Right lung (tissue), 5 donors: Measurements from ENCODE around the gene MMEL1. TPM values are rescaled to one million over a fixed set of nuclear protein-coding genes. Genes with fewer than 3 reads are reported as not detected.

Source experiments
- DNase-seq, 2 donors: peaks; one replicate each; pipeline ENCODE4 v3.0.0-alpha.2; 2013
- polyA plus RNA-seq, 5 donors: library from polyadenylated mRNA; unstranded; fragments of 120-200 nt; gene quantifications; one replicate each; pipeline versions ENCODE4 v1.2.1 to v1.2.3, GENCODE V29; 2013; ENCODE audit warnings: inconsistent platforms in 1 of 5, low replicate concordance in 1 of 5; ENCODE audit not compliant: insufficient read length in 5 of 5, insufficient read depth in 1 of 5

The MMEL1 gene
- polyA plus RNA-seq, 5 donors = 2.6 to 6.5 (median 3.9) TPM

DNA sequence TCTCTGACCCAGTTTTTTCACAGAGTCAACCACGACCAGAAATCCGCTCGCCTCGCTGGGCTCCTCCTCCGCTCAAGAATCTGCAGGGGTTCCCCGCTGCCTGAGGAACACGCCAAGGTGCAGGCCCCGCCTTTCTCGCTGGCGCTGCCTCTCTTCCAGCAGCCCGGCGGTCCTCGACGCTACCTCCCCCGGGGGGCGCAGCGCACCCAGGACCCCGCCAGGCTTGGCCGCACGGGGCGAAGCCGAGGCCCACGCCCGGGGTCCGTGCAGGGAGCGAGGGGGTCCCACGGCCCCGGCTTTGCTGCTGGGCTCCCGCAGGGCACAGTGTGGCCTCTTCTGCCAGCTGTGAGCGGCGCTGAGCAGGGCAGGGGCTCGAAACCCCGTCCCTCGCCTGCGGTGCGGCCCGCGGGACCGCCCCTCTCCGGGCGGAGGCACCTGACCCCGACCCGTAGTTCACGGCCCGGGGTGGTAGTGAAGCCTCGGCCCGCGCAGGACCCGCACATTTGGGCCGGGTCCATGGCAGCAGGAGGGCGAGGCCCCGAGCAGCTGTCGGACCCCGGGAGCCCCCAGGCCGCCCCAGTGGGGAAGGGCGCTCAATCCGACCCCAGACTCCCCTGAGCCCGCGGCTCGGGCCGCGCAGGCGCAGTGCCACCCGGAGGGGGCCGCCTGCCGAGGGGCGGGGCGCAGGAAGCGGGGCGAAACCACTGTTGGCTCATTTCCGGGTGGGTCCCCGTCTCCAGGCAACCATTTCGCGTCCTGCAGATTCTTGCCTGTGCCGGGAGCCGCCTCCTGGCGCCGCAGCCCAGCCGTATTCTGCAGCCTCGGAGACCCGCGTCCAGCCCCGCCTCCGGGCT lies 10.0 kb upstream of the MMEL1 start:
- peak; percentile 94 for DNase-seq

DNA sequence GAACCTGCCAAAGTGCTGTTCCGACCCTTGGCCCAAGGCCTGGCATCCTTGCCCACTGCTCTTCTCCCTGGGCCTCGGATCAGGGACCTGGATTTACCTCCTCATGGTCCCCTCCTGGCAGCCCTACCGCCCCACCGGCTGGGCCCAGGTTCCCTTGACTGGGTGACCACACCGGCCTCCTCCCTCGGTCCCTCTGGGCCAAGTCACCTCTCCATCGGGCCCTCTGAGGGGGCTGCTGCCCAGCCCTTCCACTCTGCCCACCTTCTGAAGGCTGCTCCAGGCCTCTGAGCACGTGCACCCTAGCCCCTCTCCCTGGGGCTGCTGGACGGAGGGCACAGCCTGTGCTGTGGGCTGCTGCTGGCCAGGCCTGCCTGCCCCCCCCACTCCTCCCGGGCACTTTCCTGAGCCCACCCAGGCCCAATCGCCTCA lies 9.3 kb upstream of the MMEL1 start:
- no peak for DNase-seq

GRCh38 chr1:2641381-2642130 lies 8.7 kb upstream of the MMEL1 start:
- DNase-seq = no peak

- DNase-seq = no peak
Observed at GRCh38 chr1:2640626-2641025, 7.8 kb upstream of the MMEL1 start.

GRCh38 chr1:2639607-2640521 lies 7.0 kb upstream of the MMEL1 start:
- no peak for DNase-seq

- DNase-seq = no peak
Observed at GRCh38 chr1:2639203-2639602, 6.4 kb upstream of the MMEL1 start.

DNA sequence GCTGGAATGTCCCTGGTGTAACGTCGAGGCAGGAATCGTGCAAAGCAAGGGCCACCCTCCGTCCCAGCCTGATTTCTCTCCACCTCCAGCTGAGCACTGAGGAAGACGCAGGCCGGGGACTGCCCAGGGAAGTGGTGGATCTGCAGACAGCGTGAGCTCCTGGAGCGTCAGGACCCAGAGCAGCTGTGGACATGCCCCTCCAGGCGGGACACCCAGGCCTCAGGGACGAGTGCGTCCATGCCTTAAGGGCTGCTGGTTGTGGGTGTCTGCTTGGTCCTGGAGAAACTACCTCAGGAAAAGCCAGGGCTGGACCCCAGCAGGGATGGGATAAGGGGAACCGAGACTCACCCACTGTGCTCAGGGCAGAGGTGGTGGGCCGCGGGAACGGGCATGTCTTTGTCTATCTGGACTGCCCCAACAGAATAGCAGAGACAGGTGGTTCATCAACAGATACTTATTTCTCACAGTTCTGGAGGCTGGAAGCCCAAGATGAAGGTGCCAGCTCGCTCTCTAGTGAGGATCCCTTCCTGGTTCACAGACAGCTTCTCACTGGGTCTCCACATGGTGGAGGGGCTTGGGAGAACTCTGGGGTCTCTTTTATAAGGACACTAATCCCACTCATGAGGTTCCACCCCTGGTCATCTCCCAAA lies 5.8 kb upstream of the MMEL1 start:
- no peak for DNase-seq

- DNase-seq = no peak
Observed at GRCh38 chr1:2637442-2638145, 4.8 kb upstream of the MMEL1 start.

DNA sequence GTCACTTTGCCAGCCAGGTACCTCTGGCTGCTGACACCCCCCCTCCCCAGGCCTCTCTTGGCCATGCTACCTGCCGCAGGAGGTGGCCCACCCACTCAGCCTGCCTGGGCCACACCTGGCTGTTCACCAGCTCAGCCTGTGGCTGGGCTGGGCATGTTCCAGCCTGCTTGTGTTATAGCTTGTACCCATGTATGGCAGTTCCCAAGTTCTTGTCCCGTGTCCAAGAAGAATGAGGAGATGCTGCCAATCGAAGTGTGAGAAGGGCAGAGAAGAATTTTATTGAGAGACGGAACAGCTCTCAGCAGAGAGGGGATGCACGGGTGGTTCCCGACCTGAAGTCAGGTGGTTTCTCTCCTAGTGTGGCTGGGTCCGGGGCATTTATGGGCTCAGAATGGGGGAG lies 3.9 kb upstream of the MMEL1 start:
- no peak for DNase-seq

DNA sequence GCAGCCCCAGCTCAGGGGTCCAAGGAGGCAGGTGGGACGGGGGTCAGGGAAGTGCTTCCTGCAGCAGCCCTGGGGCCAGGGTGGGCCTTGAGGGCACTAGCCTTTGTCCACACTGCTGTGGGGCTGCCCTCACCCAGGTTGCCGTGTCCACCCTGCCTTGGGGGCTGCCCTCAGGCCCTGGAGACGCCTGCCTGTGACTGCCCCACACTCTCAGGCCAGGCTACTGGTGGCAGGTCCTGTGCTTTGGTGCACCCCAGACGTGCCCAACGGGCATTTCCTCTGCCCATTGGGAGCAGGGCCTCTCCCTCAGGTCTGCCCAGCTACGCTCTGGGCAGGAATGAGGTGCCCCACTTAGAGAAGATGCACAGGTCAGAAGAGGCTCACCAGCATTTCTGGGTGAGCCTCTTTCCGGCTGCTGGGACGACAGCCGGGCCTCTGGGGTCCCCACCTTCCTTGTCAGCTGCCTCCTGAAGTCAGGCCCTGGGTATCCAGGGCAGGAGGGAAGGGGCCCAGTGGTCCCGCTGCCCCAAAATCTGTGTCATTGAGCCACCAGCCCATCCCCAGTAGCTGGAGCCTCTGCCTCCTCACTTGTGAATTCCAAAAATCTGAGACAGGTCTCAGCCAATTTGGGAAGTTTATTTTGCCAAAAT lies 2.7 kb upstream of the MMEL1 start:
- no peak for DNase-seq

DNA sequence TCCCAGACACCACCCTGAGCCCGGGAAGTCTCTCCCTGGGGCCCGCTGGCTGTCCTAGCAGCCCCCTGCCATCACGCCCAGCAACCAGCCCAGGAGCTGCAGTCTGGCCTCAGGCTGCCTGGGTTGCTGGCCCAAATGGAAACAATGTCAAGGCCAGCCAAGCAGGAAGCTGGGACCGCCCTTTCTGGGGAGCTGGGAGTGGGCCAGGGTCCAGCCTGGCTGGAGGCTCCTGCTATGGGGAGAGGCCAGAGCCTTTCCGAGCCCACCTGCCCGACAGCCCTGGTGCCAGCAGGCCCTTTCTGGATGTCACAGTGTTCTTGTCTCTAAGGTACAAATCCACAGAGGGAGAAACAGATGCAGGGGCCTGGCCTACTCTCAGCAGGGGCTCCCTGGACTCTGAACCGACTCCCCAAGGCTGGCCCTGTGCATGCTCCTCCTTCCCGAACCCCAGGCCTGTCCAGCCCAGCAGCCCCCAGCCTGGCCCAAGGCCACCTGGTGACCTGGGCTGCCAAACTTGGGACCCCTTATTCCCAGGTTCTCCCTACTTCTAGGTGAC lies 1.2 kb upstream of the MMEL1 start:
- no peak for DNase-seq

DNA sequence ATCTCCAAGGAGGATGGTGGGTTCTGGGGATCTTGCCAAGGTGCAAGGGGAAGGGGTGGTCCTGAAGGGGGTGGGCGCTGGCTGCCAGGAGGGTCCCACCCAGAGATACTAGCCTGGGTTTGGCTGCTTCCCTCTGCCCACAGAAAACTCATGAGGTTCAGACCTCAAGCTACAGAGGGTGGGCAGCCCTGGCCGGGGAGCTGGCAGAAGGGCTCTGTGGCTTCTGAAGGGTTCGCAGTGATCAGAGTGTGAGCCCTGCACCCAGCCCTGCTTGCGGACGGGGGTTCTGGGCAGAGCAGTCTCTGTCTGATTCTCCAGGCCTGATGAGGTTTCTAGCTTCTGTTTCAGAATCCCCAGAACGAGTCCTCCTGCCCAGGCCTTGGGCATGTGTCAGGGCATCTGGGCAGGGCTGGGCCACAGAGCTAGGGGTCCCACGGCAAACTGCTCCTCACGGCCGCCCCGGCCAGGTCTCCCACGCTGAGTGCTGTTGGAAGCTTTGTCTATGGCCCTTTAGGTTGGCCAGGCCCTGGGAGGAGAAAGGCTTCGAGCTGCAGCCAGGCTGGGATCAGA lies 635 bp upstream of the MMEL1 start:
- DNase-seq = no peak

GRCh38 chr1:2632051-2632430 lies 775 bp downstream of the MMEL1 start:
- DNase-seq = no peak

- no peak for DNase-seq
Observed at GRCh38 chr1:2631136-2632050, 1.4 kb downstream of the MMEL1 start.

DNA sequence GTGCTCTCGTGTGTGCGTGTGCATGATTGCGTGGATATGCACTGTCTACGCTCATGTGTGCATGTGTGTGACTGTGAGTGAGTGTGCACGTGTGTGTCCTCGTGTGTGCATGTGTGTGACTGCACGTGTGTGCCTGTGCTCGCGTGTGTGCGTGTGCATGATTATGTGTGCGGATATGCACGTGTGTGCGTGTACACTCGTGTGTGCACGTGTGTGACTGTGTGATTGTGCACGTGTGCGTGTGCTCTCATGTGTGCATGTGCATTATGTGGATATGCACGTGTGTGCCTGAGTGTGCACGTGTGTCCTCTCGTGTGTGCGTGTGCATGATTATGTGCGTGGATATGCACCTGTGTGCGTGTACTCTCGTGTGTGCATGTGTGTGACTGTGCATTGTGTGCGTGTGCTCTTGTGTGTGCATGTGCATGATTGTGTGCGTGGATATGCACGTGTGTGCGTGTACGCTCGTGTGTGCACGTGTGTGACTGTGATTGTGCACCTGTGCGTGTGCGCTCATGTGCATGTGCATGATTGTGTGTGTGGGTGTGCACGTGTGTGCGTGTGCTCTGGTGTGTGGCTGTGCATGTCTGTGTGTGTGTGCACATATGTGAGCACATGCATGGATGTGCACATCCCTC lies 2.2 kb downstream of the MMEL1 start:
- no peak for DNase-seq

DNA sequence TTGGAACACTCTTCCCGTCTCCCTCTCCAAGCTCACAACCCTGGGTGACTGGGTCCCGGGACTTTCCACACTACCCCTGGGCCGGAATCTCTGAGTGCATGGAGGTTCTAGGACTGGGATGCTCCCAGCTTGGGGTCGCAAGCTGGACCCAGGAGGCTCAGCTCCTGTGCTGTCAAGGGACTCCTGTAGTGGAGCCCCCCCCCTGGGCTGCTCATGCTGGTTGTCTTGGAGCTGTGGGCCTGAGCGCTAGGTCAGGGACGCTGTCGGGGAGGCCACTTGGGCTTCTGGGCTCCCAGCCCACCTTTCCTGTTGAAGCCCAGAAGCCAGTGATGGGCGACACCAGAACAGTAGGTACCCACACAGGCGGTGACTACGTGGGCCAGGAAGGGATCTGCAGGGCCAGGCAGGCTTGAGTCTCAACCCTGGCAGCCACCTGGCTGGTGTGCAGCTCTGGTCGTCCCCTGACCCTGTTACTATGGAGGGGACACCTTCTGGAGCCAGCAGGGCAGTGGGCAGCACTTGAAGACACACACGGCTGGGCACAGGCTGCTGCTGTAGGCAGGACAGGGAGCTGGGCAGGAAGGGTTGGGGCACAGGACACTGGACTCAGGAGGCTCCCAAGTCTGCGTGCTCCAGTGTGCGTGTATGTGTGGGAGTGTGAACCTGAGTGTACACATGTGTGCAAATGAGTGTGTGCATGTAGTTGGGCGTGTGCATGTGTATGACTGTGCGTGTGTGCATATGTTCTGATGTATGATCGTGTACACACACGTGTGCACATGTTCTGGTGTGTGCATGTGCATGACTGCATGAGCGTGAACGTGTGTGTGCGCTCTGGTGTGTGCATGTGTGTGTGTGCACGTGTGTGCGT lies 3.0 kb downstream of the MMEL1 start:
- DNase-seq = no peak
